Neuronal stem cell (in vitro differentiated cells): ENCODE data around the gene TMCC1.

ENCODE experiments used
- DNase-seq: peaks from one replicate; pipeline ENCODE4 v3.0.0-alpha.2; 2013; ENCODE audit warnings: low spot score
- H2AFZ ChIP-seq: one replicate; pipeline ENCODE4 v1.6.1; 2013; ENCODE audit warnings: mild to moderate bottlenecking, low read length, inconsistent platforms
- H2AK5ac ChIP-seq: 2 replicates; pipeline ENCODE4 v1.6.1; 2013; ENCODE audit warnings: low read depth, mild to moderate bottlenecking, inconsistent platforms, low read length, moderate library complexity, mixed read lengths
- H2BK120ac ChIP-seq: 2 replicates; pipeline ENCODE4 v1.6.1; 2013; ENCODE audit warnings: low read depth, mild to moderate bottlenecking, inconsistent platforms, low read length, moderate library complexity, mixed read lengths
- H2BK12ac ChIP-seq: one replicate; pipeline ENCODE4 v1.6.1; 2013; ENCODE audit warnings: low read length, inconsistent platforms
- H2BK15ac ChIP-seq: 2 replicates; pipeline ENCODE4 v1.6.1; 2013; ENCODE audit warnings: mild to moderate bottlenecking, low read length, inconsistent platforms, mixed read lengths
- H2BK5ac ChIP-seq: one replicate; pipeline ENCODE4 v1.6.1; 2013; ENCODE audit warnings: inconsistent platforms, mild to moderate bottlenecking, low read length, moderate library complexity
- H3K14ac ChIP-seq: one replicate; pipeline ENCODE4 v1.6.1; 2013; ENCODE audit warnings: low read length, inconsistent platforms
- H3K18ac ChIP-seq: 2 replicates; pipeline ENCODE4 v1.6.1; 2013; ENCODE audit warnings: low read length, inconsistent platforms
- H3K23ac ChIP-seq: 2 replicates; pipeline ENCODE4 v1.6.1; 2013; ENCODE audit warnings: low read depth, mild to moderate bottlenecking, mixed read lengths, low read length, inconsistent platforms; ENCODE audit not compliant: poor library complexity
- H3K27ac ChIP-seq: replicated peaks from 3 replicates; pipeline ENCODE4 v1.5.1; 2013; ENCODE audit warnings: low read length, inconsistent platforms
- H3K27me3 ChIP-seq, 3 experiments: 2 replicates each; pipeline ENCODE4 v1.6.1; 2013; ENCODE audit warnings: low read length in 3 of 3, mild to moderate bottlenecking in 2 of 3, inconsistent platforms in 1 of 3, low read depth in 1 of 3, mixed read lengths in 1 of 3, moderate library complexity in 1 of 3; ENCODE audit not compliant: control insufficient read depth in 3 of 3, insufficient read depth in 3 of 3
- H3K36me3 ChIP-seq, 2 donors: replicated peaks in 1 of 2; 2 replicates each; pipeline ENCODE4 v1.6.1; 2013; ENCODE audit warnings: low read length in 2 of 2; ENCODE audit not compliant: control insufficient read depth in 2 of 2, insufficient read depth in 2 of 2
- H3K4ac ChIP-seq: 2 replicates; pipeline ENCODE4 v1.6.1; 2013; ENCODE audit warnings: inconsistent platforms, mild to moderate bottlenecking, low read length, moderate library complexity
- H3K4me1 ChIP-seq, 2 donors: 1 replicate in 1 of 2; 2 replicates in 1 of 2; pipeline ENCODE4 v1.6.1; 2013; ENCODE audit warnings: low read length in 2 of 2, low read depth in 1 of 2; ENCODE audit not compliant: control insufficient read depth in 2 of 2, insufficient read depth in 1 of 2
- H3K4me2 ChIP-seq: one replicate; pipeline ENCODE4 v1.6.1; 2013; ENCODE audit warnings: mild to moderate bottlenecking, low read length, inconsistent platforms; ENCODE audit not compliant: insufficient read depth, poor library complexity, severe bottlenecking
- H3K4me3 ChIP-seq, 2 donors: 2 replicates each; pipeline ENCODE4 v1.5.1; 2013; ENCODE audit warnings: low read length in 2 of 2, mild to moderate bottlenecking in 2 of 2, inconsistent platforms in 1 of 2, moderate library complexity in 1 of 2
- H3K79me1 ChIP-seq: one replicate; pipeline ENCODE4 v1.6.1; 2013; ENCODE audit warnings: low read depth, mild to moderate bottlenecking, inconsistent platforms, low read length, moderate library complexity
- H3K9ac ChIP-seq: one replicate; pipeline ENCODE4 v1.6.1; 2013; ENCODE audit warnings: mild to moderate bottlenecking, low read depth, low read length, inconsistent platforms; ENCODE audit not compliant: poor library complexity
- H3K9me3 ChIP-seq, 2 donors: replicated peaks in 1 of 2; 2 replicates each; pipeline versions ENCODE3 to v1.6.1; 2013; ENCODE audit warnings: low read length in 2 of 2, mild to moderate bottlenecking in 2 of 2, inconsistent platforms in 1 of 2, low read depth in 1 of 2, mixed read lengths in 1 of 2, moderate library complexity in 1 of 2; ENCODE audit not compliant: control insufficient read depth in 2 of 2, insufficient read depth in 1 of 2
- H4K8ac ChIP-seq: one replicate; pipeline ENCODE4 v1.6.1; 2013; ENCODE audit warnings: low read depth, mild to moderate bottlenecking, inconsistent platforms, low read length, moderate library complexity
- H4K91ac ChIP-seq: one replicate; pipeline ENCODE4 v1.6.1; 2013; ENCODE audit warnings: low read length, low read depth, mild to moderate bottlenecking, inconsistent platforms; ENCODE audit not compliant: poor library complexity
- WGBS, 2 donors: extraction: QIAGEN DNeasy Blood & Tissue Kit; methylation state at CpG; one replicate each; pipeline ENCODE4 v1.1.7; 2013; ENCODE audit warnings: missing lambda C conversion rate in 2 of 2, mixed read lengths in 1 of 2; ENCODE audit not compliant: insufficient read length in 2 of 2, insufficient replicate concordance in 1 of 2; ENCODE audit errors: extremely low coverage in 2 of 2; 5-methylcytosine and 5-hydroxymethylcytosine counted together

Gene TMCC1

DNA sequence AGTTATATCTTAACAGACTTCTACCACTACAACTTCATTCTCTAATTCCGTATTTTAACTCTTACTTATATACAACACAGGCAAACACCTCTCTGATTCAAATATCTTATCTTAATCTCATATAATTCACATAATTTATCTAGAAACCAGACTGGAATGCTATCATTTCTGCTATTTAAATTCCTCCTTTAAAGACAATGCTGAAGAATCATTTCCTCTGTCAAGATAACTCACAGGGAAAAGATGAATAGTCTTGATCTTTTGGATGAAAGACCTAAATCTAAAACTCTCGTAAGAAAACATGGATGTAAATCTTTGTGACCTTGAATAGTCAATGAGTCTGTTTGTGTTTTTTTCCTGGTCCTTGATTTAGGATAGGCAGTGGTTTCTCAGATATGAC lies 151.7 kb downstream of the TMCC1 start:
- no peaks in the 10 kb centered on the region for H3K36me3 ChIP-seq
- no peaks in the 10 kb centered on the region for H3K4me1 ChIP-seq
- no peak for DNase-seq
- WGBS, 2 donors, result 100% methylated on average over 1 of the region's 2 CpGs
- no peak overlapping the region for H4K91ac ChIP-seq
- no peak overlapping the region for H4K8ac ChIP-seq
- no peak overlapping the region for H3K4me3 ChIP-seq
- H3K4me2 ChIP-seq, result no peak overlapping the region
- H3K14ac ChIP-seq, result no peak overlapping the region
- H2AFZ ChIP-seq, result no peak overlapping the region
- H2AK5ac ChIP-seq, result no peak overlapping the region
- H2BK5ac ChIP-seq, result no peak overlapping the region
- no peak overlapping the region for H2BK15ac ChIP-seq
- H3K9ac ChIP-seq, result no peak overlapping the region
- H3K27ac ChIP-seq, result no peak overlapping the region
- no peaks in the 10 kb centered on the region for H3K27me3 ChIP-seq
- no peak overlapping the region for H3K4ac ChIP-seq
- H3K9me3 ChIP-seq, result no peaks in the 10 kb centered on the region
- H3K23ac ChIP-seq, result no peak overlapping the region
- no peak overlapping the region for H2BK120ac ChIP-seq
- H3K79me1 ChIP-seq, result no peaks in the 10 kb centered on the region
- no peak overlapping the region for H3K18ac ChIP-seq
- no peak overlapping the region for H2BK12ac ChIP-seq

DNA sequence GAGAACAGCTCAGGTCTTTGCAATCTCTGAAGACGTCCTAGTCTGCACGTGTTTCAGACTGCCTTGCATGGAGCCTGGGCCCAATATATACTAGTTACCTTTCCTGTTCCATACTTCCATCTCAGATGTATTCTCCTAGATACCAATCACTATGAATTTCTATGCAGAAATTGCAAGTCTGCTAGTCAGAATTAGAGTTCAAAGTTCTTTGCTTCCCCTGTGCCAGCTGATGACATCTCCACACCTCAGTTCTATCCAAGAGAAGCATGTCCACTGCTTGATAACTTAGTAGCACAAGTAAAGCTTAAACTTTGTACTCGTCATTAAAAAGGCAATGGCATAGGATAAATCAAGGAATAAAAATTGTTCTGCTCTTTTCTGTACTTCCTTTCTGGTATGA lies 153.4 kb downstream of the TMCC1 start:
- Histone ChIP-seq H3K14ac (no peak overlapping the region), H3K23ac (no peak overlapping the region), H3K27me3 (no peaks in the 10 kb centered on the region), H3K9me3 (no peaks in the 10 kb centered on the region), H2BK12ac (no peak overlapping the region), H3K36me3 (no peaks in the 10 kb centered on the region), H3K4me1 (no peaks in the 10 kb centered on the region), H3K9ac (no peak overlapping the region), H2BK5ac (no peak overlapping the region), H2BK15ac (no peak overlapping the region), H3K4ac (no peak overlapping the region), H2AFZ (no peak overlapping the region), H3K27ac (no peak overlapping the region), H2BK120ac (no peak overlapping the region), H3K4me3 (no peak overlapping the region), H3K18ac (no peak overlapping the region), H3K4me2 (no peak overlapping the region), H2AK5ac (no peak overlapping the region), H4K91ac (no peak overlapping the region), H4K8ac (no peak overlapping the region), H3K79me1 (no peaks in the 10 kb centered on the region)
- DNase-seq, result no peak
- no CpG with 5 or more reads among the region's 3 CpGs for WGBS, 2 donors

DNA sequence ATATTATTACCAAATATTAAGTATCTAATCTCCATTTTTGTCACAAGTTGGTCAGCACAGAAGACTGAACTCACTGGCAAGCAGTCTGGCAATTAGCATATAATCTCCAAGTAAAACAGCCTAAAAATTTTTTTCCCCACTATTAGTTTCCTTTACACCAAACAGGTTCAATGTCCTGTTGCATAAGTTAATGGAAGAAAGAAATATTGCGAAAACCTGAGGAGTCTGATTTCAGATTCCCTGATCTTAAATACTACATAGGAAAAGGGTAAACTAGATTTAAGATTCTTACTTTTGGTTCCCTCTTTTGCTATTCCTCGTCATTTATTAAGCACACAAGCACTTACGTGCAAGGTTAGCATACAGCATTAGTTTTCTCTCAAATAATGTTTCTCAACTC lies 153.9 kb downstream of the TMCC1 start:
- Histone ChIP-seq H3K4me2 (no peak overlapping the region), H3K27ac (no peak overlapping the region), H2AK5ac (no peak overlapping the region), H3K36me3 (no peaks in the 10 kb centered on the region), H3K23ac (no peak overlapping the region), H3K79me1 (no peaks in the 10 kb centered on the region), H2BK5ac (no peak overlapping the region), H2BK12ac (no peak overlapping the region), H3K4ac (no peak overlapping the region), H3K27me3 (no peaks in the 10 kb centered on the region), H3K9me3 (no peaks in the 10 kb centered on the region), H3K4me3 (no peak overlapping the region), H3K9ac (no peak overlapping the region), H3K4me1 (no peaks in the 10 kb centered on the region), H2AFZ (no peak overlapping the region), H3K18ac (no peak overlapping the region), H4K91ac (no peak overlapping the region), H3K14ac (no peak overlapping the region), H4K8ac (no peak overlapping the region), H2BK15ac (no peak overlapping the region), H2BK120ac (no peak overlapping the region)
- DNase-seq, result no peak
- WGBS, 2 donors, result no CpG with 5 or more reads among the region's 3 CpGs

DNA sequence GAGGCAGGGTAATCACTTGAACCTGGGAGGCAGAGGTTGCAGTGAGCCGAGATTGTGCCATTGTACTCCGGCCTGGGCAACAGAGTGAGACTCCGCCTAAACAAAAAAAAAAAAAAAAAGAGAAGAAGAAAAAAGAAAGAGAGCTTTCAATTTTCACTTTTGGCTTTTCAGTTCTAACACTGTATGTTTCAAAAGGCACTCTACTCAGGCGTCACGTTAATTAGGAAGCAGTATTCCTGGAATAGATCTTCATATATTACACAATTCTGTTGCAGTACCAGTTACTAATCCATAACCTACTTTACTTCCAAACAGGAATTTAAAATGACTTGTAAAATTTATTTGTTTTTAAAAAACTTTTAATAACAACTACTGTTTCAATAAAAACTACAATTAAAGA lies 155.3 kb downstream of the TMCC1 start:
- H3K14ac ChIP-seq, result no peak overlapping the region
- no peak overlapping the region for H3K4me3 ChIP-seq
- H3K79me1 ChIP-seq, result no peaks in the 10 kb centered on the region
- no peak overlapping the region for H2BK15ac ChIP-seq
- H4K8ac ChIP-seq, result no peak overlapping the region
- H3K27me3 ChIP-seq, result no peaks in the 10 kb centered on the region
- no peak overlapping the region for H3K4me2 ChIP-seq
- DNase-seq, result no peak
- no peak overlapping the region for H3K27ac ChIP-seq
- no CpG with 5 or more reads among the region's 5 CpGs for WGBS, 2 donors
- no peak overlapping the region for H2BK120ac ChIP-seq
- H3K36me3 ChIP-seq, result no peaks in the 10 kb centered on the region
- no peak overlapping the region for H2AFZ ChIP-seq
- H4K91ac ChIP-seq, result no peak overlapping the region
- no peak overlapping the region for H2BK12ac ChIP-seq
- no peak overlapping the region for H2BK5ac ChIP-seq
- H3K4me1 ChIP-seq, result no peaks in the 10 kb centered on the region
- no peak overlapping the region for H3K18ac ChIP-seq
- H3K9me3 ChIP-seq, result no peaks in the 10 kb centered on the region
- no peak overlapping the region for H3K23ac ChIP-seq
- H2AK5ac ChIP-seq, result no peak overlapping the region
- no peak overlapping the region for H3K9ac ChIP-seq
- no peak overlapping the region for H3K4ac ChIP-seq
